Measurements from ENCODE around the gene CYREN.
"Not testable (repeated sequence)": the region's sequence is repeated elsewhere in the genome, so short reads cannot be mapped to it uniquely, and the experiment has no call there.

CYREN gene

GRCh38 chr7:135180122-135180521, 9.6 kb upstream of the CYREN start:
- DNase-seq (ENCODE audit: low read depth, low spot score), result no peak
- in situ Hi-C loops (cut with HindIII; ENCODE audit: low sequenced_read_pairs), result no loop called here
- TF ChIP-seq CTCF (IDR thresholded peaks at IDR 0.05; ENCODE audit: low read depth, low read length), result no peak
- H3K4me3 ChIP-seq (ENCODE audit: low read depth, low read length), result no peak overlapping the region

DNA sequence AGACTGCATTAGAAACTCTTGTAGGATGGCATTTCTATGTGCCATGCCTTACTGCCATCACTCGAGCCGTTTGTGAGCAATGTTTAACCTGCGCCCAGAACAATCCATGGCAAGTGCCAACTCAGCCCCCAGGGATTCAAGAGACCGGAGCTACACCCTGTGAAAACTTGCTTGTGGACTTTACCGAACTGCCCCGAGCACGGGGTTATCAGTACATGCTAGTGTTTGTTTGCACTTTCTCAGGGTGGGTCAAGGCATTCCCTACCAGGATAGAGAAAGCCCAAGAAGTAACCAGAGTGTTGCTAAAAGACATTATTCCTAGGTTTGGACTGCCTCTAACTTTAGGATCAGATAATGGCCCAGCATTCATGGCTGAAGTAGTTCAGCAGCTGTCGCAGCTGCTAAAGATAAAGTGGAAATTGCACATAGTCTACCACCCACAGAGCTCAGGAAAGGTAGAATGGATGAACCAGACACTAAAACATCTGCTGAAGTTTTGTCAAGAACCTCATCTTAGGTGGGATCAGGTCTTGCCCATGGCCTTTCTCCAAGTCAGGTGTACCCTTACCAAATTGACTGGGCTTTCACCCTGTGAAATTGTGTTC, 8.9 kb upstream of the CYREN start:
- no peak for TF ChIP-seq CTCF (IDR thresholded peaks at IDR 0.05; ENCODE audit: low read depth, low read length)
- DNase-seq (ENCODE audit: low read depth, low spot score), result no peak
- in situ Hi-C loops (cut with HindIII; ENCODE audit: low sequenced_read_pairs), result no loop called here
- no peak overlapping the region for H3K4me3 ChIP-seq (ENCODE audit: low read depth, low read length)

DNA sequence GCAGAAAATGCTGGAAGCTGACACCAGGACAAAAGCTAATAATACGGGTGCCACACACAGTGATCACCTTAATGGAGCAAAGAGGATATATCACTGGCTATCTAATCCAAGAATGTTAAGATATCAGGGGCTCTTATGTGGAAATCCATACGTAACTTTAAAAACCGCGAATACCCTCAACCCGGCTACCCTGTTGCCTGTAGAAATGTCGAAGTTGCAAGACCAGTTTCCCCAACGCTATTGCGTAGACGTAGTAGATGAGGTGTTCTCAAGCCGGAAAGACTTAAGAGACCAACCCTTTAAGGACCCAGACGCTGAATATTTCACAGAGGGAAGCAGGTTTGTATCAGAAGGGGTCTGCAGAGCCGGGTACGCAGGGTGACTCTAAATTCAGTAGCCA, 7.9 kb upstream of the CYREN start:
- in situ Hi-C loops (cut with HindIII; ENCODE audit: low sequenced_read_pairs), result no loop called here
- no peak for TF ChIP-seq CTCF (IDR thresholded peaks at IDR 0.05; ENCODE audit: low read depth, low read length)

DNA sequence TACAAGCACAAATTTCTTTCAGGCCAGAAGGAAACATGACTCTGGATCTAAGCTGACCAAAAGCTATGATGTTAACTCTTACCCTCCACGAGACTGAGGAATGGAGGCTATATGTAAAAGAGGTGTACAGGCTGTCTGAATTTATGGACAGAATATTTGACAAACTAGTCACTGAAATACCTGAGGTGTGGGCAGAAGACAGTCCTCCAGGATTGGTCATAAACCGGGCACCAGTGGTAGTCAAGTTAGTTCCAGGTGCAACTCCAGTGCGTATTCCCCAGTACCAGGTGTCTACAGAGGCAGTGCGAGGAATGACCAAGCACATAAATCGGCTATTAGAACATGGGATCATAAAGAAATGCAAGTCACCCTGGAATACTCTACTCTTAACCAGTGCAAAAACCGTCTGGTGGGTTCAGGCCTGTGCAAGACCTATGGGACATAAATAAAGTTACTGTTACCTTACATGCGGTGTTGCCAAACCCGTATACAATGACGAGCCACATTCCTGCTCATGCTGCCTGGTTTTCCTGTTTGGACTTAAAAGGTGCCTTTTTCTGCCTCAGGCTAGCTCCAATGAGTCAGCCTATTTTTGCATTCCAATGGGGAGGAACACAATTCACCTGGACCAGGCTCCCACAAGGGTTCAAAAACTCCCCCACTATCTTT, 6.7 kb upstream of the CYREN start:
- no peak for TF ChIP-seq CTCF (IDR thresholded peaks at IDR 0.05; ENCODE audit: low read depth, low read length)
- DNase-seq (ENCODE audit: low read depth, low spot score), result no peak
- no peak overlapping the region for H3K4me3 ChIP-seq (ENCODE audit: low read depth, low read length)
- in situ Hi-C loops (cut with HindIII; ENCODE audit: low sequenced_read_pairs), result no loop called here

More for the DNA sequence above, 7.9 kb upstream of the CYREN start:
- DNase-seq (ENCODE audit: low read depth, low spot score), result no peak
- H3K4me3 ChIP-seq (ENCODE audit: low read depth, low read length), result no peak overlapping the region

DNA sequence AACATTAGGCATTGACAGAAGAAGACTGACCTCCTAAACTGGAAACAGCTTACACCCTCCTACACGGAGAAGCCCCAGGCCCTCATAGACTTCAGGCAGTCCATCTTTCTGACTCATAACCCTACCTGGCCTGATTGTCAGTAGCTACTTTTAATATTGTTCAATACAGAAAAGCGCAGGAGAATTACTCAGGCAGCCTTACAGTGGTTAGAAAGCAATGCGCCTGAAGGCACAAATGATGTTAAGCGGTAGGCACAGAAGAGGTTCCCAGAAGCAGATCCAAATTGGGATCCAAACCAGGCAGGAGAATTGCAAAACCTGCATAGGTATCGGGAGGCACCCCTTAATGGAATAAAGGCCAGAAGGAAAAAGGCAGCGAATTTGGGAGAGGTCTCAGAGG, 5.4 kb upstream of the CYREN start:
- no peak for DNase-seq (ENCODE audit: low read depth, low spot score)
- no peak overlapping the region for H3K4me3 ChIP-seq (ENCODE audit: low read depth, low read length)
- no peak for TF ChIP-seq CTCF (IDR thresholded peaks at IDR 0.05; ENCODE audit: low read depth, low read length)
- in situ Hi-C loops (cut with HindIII; ENCODE audit: low sequenced_read_pairs), result no loop called here

DNA sequence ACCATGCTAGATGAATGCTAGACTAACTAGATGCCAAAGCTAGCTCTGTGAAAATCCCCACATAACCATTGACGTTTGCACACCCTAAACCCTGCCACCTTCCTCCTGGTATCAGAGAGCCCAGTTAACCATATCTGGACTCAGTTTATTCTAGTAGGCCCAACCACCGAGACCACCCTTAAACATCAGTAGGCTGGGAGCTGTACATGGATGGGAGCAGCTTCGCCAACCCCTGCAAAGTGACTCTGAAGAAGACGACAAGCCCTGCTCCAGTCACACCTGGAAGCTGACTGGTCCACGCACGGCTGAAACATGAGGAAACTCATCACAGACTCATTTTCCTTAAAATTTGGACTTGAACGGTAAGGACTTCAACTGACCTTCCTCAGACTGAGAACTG, 4.4 kb upstream of the CYREN start:
- H3K4me3 ChIP-seq (ENCODE audit: low read depth, low read length), result no peak overlapping the region
- no peak for TF ChIP-seq CTCF (IDR thresholded peaks at IDR 0.05; ENCODE audit: low read depth, low read length)
- in situ Hi-C loops (cut with HindIII; ENCODE audit: low sequenced_read_pairs), result no loop called here
- no peak for DNase-seq (ENCODE audit: low read depth, low spot score)

GRCh38 chr7:135173916-135174315, 3.4 kb upstream of the CYREN start:
- in situ Hi-C loops (cut with HindIII; ENCODE audit: low sequenced_read_pairs); H3K4me3 ChIP-seq (ENCODE audit: low read depth, low read length); DNase-seq (ENCODE audit: low read depth, low spot score): not testable (repeated sequence)

DNA sequence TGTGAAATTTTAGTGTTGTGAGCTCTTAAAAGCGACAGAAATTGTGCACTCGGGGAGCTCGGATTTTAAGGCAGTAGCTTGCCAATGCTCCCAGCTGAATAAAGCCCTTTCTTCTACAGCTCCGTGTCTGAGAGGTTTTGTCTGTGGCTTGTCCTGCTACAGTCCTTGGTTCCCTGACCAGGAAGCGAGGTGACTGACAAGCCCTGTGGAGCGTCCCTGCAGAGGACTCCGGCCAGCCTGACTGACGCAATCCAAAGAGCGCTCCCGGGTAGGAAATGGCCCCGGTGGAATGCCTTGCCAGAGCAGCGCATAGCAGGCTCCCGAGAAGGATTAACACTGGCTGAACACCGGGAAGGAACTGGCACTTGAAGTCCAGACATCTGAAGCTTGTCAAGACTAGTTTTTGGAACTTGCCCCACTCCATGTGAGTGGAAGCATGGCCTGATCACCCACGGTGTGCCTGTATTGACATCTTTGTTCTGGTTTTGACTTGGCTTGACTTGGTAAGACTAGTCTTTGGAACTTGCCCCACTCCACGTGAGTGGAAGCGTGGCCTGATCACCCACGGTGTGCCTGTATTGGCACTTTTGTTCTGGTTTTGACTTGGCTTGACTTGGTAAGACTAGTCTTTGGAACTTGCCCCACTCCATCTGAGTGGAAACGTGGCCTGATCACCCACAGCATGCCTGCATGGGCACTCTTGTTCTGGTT, 1.2 kb upstream of the CYREN start:
- in situ Hi-C loops (cut with HindIII; ENCODE audit: low sequenced_read_pairs); H3K4me3 ChIP-seq (ENCODE audit: low read depth, low read length); DNase-seq (ENCODE audit: low read depth, low spot score): not testable (repeated sequence)

DNA sequence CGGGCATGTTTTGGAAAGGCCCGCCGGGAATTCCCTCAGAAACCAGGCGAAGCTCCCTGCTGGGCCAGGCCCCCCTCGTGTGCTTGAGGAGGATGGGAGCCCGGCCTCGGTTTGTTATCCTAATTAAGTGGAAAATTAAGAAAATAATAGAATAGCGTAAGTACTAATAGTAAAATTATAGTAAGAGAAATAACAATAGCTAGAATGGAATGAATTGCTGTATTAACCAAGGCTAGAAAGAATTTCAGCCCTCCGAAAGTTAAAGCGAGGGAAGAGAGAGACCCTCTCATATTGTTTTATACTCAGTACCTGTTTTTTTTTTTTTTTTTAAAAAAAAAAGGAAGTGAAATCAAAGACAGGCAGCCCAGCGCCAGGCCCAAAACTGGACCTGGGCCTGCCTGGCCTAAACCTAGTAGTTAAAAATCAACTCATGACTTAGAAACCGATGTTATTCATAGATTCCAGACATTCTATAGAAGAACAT, 533 bp upstream of the CYREN start:
- in situ Hi-C loops (cut with HindIII; ENCODE audit: low sequenced_read_pairs); DNase-seq (ENCODE audit: low read depth, low spot score): not testable (repeated sequence)
- peak overlapping the region; percentile 72 for H3K4me3 ChIP-seq (ENCODE audit: low read depth, low read length)
